GM12872 (cell line): ENCODE results near the gene ELP5.

Experiments used
- CTCF ChIP-seq: IDR thresholded peaks from 3 replicates; pipeline ENCODE4 v1.5.1; 2011; ENCODE audit warnings: low read depth, mild to moderate bottlenecking, low read length, moderate library complexity; ENCODE audit not compliant: insufficient read depth

Gene ELP5

GRCh38 chr17:7220593-7221277 is 31.3 kb upstream of the ELP5 start:
- peak; percentile 70 for TF ChIP-seq CTCF

- no peak for TF ChIP-seq CTCF
Observed at GRCh38 chr17:7221278-7222092, 30.5 kb upstream of the ELP5 start.

- no peak for TF ChIP-seq CTCF
Observed at GRCh38 chr17:7222093-7222971, 29.7 kb upstream of the ELP5 start.

- no peak for TF ChIP-seq CTCF
Observed at GRCh38 chr17:7222972-7223292, 29.1 kb upstream of the ELP5 start.

- no peak for TF ChIP-seq CTCF
Observed at GRCh38 chr17:7223375-7223774, 28.6 kb upstream of the ELP5 start.

- no peak for TF ChIP-seq CTCF
Observed at GRCh38 chr17:7224110-7224509, 27.9 kb upstream of the ELP5 start.

GRCh38 chr17:7224661-7225111 is 27.3 kb upstream of the ELP5 start:
- TF ChIP-seq CTCF = no peak
